Measurements from ENCODE around the gene TNPO1.
A peak's percentile ranks its signal among the peaks of the same experiment; 100 is the strongest.

The TNPO1 gene

DNA sequence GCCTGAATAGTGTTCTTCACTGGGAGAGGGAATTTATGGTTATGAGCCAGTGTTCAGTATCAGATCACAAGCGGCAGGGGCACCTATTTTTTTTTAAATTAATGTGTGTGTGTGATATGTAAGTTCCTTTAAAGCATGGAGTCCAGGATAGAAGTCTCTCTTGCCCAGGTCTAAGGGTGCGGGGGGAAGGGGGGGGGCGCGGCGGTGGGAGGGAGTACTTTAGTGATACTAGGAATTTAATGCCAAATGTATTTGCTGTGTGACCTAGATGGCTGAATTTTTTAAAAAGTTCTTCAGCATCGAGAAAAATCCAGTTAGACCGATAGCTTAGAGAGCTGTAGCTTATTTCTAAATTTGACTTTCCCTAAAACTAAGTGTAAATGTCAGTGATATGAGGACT lies 137.9 kb downstream of the TNPO1 start:
- no peaks in the 10 kb centered on the region for H3K36me3 ChIP-seq (replicated peaks in 1 of 2; ENCODE audit: control insufficient read depth in 2 of 2, insufficient read depth in 2 of 2, low read length in 2 of 2)
- no peak overlapping the region for H3K4me3 ChIP-seq (ENCODE audit: low read length in 2 of 2)

DNA sequence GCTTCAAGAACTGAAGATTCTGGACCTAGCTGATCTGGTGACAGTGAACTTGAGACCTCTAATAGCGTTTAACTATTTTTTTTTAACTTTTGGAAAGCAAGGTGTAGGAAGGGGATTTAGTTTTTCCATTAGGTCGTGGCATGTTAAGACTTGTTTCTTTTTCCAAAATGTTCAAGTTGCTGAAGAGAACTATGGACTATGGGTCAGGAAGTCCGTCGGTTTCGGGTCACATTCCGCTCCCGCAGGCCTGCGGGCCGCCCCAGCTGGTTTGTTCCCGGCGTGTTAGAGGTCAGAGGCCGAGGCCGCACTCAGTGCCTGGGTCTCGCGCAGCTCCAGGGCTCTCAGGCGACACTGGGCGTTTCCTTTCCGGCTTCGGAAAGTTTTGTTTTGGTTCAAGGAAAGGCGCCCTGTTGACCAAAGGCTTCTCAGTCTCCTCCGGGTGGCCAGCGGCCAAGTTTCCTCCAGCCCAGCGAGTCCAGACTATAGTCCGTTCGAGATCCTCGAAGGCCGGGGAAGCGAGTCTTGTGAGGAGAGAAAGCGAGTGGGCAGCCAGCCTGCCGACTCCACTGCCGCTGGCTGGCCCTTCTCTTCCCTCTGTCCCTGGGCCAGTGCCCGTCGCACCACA lies 138.8 kb downstream of the TNPO1 start:
- Histone ChIP-seq H3K79me1 (ENCODE audit: low read depth, low read length) (peaks cover 2% of the 10 kb centered on the region), H3K14ac (ENCODE audit: low read length) (no peak overlapping the region), H3K4me1 (ENCODE audit: control insufficient read depth in 2 of 2, insufficient read depth in 1 of 2, low read depth in 1 of 2, low read length in 2 of 2) (peaks cover 0 to 2% of the 10 kb centered on the region in 2 donors), H3K27me3 (ENCODE audit: control insufficient read depth in 3 of 3, insufficient read depth in 3 of 3, low read depth in 1 of 3, low read length in 3 of 3) (no peaks in the 10 kb centered on the region), H2BK12ac (ENCODE audit: low read length) (no peak overlapping the region), H4K91ac (ENCODE audit: low read depth, low read length, poor library complexity) (no peak overlapping the region), H3K27ac (replicated peaks; ENCODE audit: low read length) (no peak overlapping the region), H3K9me3 (replicated peaks in 1 of 2; ENCODE audit: control insufficient read depth in 2 of 2, insufficient read depth in 1 of 2, low read depth in 1 of 2, low read length in 2 of 2) (peaks cover 0 to 24% of the 10 kb centered on the region in 2 donors), H2BK5ac (ENCODE audit: low read length) (no peak overlapping the region), H3K4ac (ENCODE audit: low read length) (no peak overlapping the region), H2AFZ (ENCODE audit: low read length) (peak overlapping the region; percentile 99), H4K8ac (ENCODE audit: low read depth, low read length) (peak overlapping the region; percentile 72), H3K23ac (ENCODE audit: low read depth, low read length, poor library complexity) (peak overlapping the region; percentile 93), H2AK5ac (ENCODE audit: low read depth, low read length) (peak overlapping the region; percentile 68), H2BK120ac (ENCODE audit: low read depth, low read length) (peak overlapping the region; percentile 52), H3K9ac (ENCODE audit: low read depth, low read length, poor library complexity) (peak overlapping the region; percentile 0), H3K4me3 (ENCODE audit: low read length in 2 of 2) (peak overlapping the region; percentile 78 to 95), H3K36me3 (replicated peaks in 1 of 2; ENCODE audit: control insufficient read depth in 2 of 2, insufficient read depth in 2 of 2, low read length in 2 of 2) (peaks cover 0 to 6% of the 10 kb centered on the region in 2 donors), H2BK15ac (ENCODE audit: low read length) (peak overlapping the region; percentile 97), H3K4me2 (ENCODE audit: insufficient read depth, low read length, poor library complexity, severe bottlenecking) (peak overlapping the region; percentile 78), H3K18ac (ENCODE audit: low read length) (peak overlapping the region; percentile 93)
- DNase-seq (ENCODE audit: low spot score) = no peak
- WGBS, 2 donors (ENCODE audit: extremely low coverage in 2 of 2, insufficient read length in 2 of 2, insufficient replicate concordance in 1 of 2) = no CpG with 5 or more reads among the region's 33 CpGs

More for the DNA sequence above, 137.9 kb downstream of the TNPO1 start:
- WGBS, 2 donors (ENCODE audit: extremely low coverage in 2 of 2, insufficient read length in 2 of 2, insufficient replicate concordance in 1 of 2) = no CpG with 5 or more reads among the region's 7 CpGs
- Histone ChIP-seq H2AK5ac (ENCODE audit: low read depth, low read length) (no peak overlapping the region), H2BK15ac (ENCODE audit: low read length) (no peak overlapping the region), H3K14ac (ENCODE audit: low read length) (no peak overlapping the region), H4K8ac (ENCODE audit: low read depth, low read length) (no peak overlapping the region), H2BK120ac (ENCODE audit: low read depth, low read length) (no peak overlapping the region), H3K18ac (ENCODE audit: low read length) (no peak overlapping the region), H3K23ac (ENCODE audit: low read depth, low read length, poor library complexity) (no peak overlapping the region), H3K4ac (ENCODE audit: low read length) (no peak overlapping the region), H3K4me2 (ENCODE audit: insufficient read depth, low read length, poor library complexity, severe bottlenecking) (no peak overlapping the region), H3K9ac (ENCODE audit: low read depth, low read length, poor library complexity) (no peak overlapping the region), H4K91ac (ENCODE audit: low read depth, low read length, poor library complexity) (no peak overlapping the region), H3K79me1 (ENCODE audit: low read depth, low read length) (peaks cover 2% of the 10 kb centered on the region), H3K4me1 (ENCODE audit: control insufficient read depth in 2 of 2, insufficient read depth in 1 of 2, low read depth in 1 of 2, low read length in 2 of 2) (peaks cover 0 to 2% of the 10 kb centered on the region in 2 donors), H2AFZ (ENCODE audit: low read length) (no peak overlapping the region), H2BK12ac (ENCODE audit: low read length) (no peak overlapping the region), H3K27me3 (ENCODE audit: control insufficient read depth in 3 of 3, insufficient read depth in 3 of 3, low read depth in 1 of 3, low read length in 3 of 3) (no peaks in the 10 kb centered on the region), H3K9me3 (replicated peaks in 1 of 2; ENCODE audit: control insufficient read depth in 2 of 2, insufficient read depth in 1 of 2, low read depth in 1 of 2, low read length in 2 of 2) (peaks cover 0 to 19% of the 10 kb centered on the region in 2 donors), H2BK5ac (ENCODE audit: low read length) (no peak overlapping the region), H3K27ac (replicated peaks; ENCODE audit: low read length) (no peak overlapping the region)
- no peak for DNase-seq (ENCODE audit: low spot score)

GRCh38 chr5:72955768-72956323 lies 139.4 kb downstream of the TNPO1 start, which contains the start of gene FCHO2:
Gene FCHO2 (plus strand): TSS chr5:72956041. CDS start chr5:72956097, 56 bp downstream.
- peaks cover 0 to 24% of the 10 kb centered on the region in 2 donors for H3K9me3 ChIP-seq (replicated peaks in 1 of 2; ENCODE audit: control insufficient read depth in 2 of 2, insufficient read depth in 1 of 2, low read depth in 1 of 2, low read length in 2 of 2)
- H3K4me3 ChIP-seq (ENCODE audit: low read length in 2 of 2) = peak within 1 kb of the TSS; percentile 95

More at GRCh38 chr5:72955768-72956323, 139.4 kb downstream of the TNPO1 start, which contains the start of gene FCHO2:
- H2AFZ ChIP-seq (ENCODE audit: low read length) = peak within 1 kb of the TSS; percentile 99
- peak within 1 kb of the TSS; percentile 87 for H2BK5ac ChIP-seq (ENCODE audit: low read length)
- H4K8ac ChIP-seq (ENCODE audit: low read depth, low read length) = peak within 1 kb of the TSS; percentile 72
- peak within 1 kb of the TSS; percentile 46 for H2BK12ac ChIP-seq (ENCODE audit: low read length)
- H4K91ac ChIP-seq (ENCODE audit: low read depth, low read length, poor library complexity) = no peak within 1 kb of the TSS
- H3K36me3 ChIP-seq (replicated peaks in 1 of 2; ENCODE audit: control insufficient read depth in 2 of 2, insufficient read depth in 2 of 2, low read length in 2 of 2) = peaks cover 0 to 6% of the 10 kb centered on the region in 2 donors
- peak within 1 kb of the TSS; percentile 94 for H3K9ac ChIP-seq (ENCODE audit: low read depth, low read length, poor library complexity)
- H3K4me1 ChIP-seq (ENCODE audit: control insufficient read depth in 2 of 2, insufficient read depth in 1 of 2, low read depth in 1 of 2, low read length in 2 of 2) = peaks cover 0 to 2% of the 10 kb centered on the region in 2 donors
- peak within 1 kb of the TSS; percentile 68 for H2AK5ac ChIP-seq (ENCODE audit: low read depth, low read length)
- peak within 1 kb of the TSS; percentile 73 for H3K27ac ChIP-seq (replicated peaks; ENCODE audit: low read length)
- peak within 1 kb of the TSS; percentile 97 for H2BK15ac ChIP-seq (ENCODE audit: low read length)
- H3K27me3 ChIP-seq (ENCODE audit: control insufficient read depth in 3 of 3, insufficient read depth in 3 of 3, low read depth in 1 of 3, low read length in 3 of 3) = no peaks in the 10 kb centered on the region
- peak within 1 kb of the TSS; percentile 78 for H3K4me2 ChIP-seq (ENCODE audit: insufficient read depth, low read length, poor library complexity, severe bottlenecking)
- no CpG with 5 or more reads among the region's 64 CpGs for WGBS, 2 donors (ENCODE audit: extremely low coverage in 2 of 2, insufficient read length in 2 of 2, insufficient replicate concordance in 1 of 2)
- H3K23ac ChIP-seq (ENCODE audit: low read depth, low read length, poor library complexity) = peak within 1 kb of the TSS; percentile 93
- peak within 1 kb of the TSS; percentile 97 for H2BK120ac ChIP-seq (ENCODE audit: low read depth, low read length)
- peak within 1 kb of the TSS; percentile 94 for H3K14ac ChIP-seq (ENCODE audit: low read length)
- H3K18ac ChIP-seq (ENCODE audit: low read length) = peak within 1 kb of the TSS; percentile 98
- no peak within 1 kb of the TSS for H3K4ac ChIP-seq (ENCODE audit: low read length)
- peak; percentile 98 for DNase-seq (ENCODE audit: low spot score)
- peaks cover 2% of the 10 kb centered on the region for H3K79me1 ChIP-seq (ENCODE audit: low read depth, low read length)

Measured in neuronal stem cell (in vitro differentiated cells).